Posterior cingulate gyrus (tissue), 11 donors: ENCODE data around the gene PDE4D.
"Not testable (repeated sequence)": the region's sequence is repeated elsewhere in the genome, so short reads cannot be mapped to it uniquely, and the experiment has no call there.

Experiments used
- DNase-seq, 10 donors: peaks; one replicate each; pipeline versions ENCODE4 v3.0.0 to v3.0.0-alpha.2; 2020 to 2021; ENCODE audit warnings: mixed read lengths in 3 of 10
- intact Hi-C: fragments of 100-400 bp; cut with DNase I; formaldehyde crosslinking; loops from one replicate; pipeline ENCODE4 v1.15.1; 2023

PDE4D gene

DNA sequence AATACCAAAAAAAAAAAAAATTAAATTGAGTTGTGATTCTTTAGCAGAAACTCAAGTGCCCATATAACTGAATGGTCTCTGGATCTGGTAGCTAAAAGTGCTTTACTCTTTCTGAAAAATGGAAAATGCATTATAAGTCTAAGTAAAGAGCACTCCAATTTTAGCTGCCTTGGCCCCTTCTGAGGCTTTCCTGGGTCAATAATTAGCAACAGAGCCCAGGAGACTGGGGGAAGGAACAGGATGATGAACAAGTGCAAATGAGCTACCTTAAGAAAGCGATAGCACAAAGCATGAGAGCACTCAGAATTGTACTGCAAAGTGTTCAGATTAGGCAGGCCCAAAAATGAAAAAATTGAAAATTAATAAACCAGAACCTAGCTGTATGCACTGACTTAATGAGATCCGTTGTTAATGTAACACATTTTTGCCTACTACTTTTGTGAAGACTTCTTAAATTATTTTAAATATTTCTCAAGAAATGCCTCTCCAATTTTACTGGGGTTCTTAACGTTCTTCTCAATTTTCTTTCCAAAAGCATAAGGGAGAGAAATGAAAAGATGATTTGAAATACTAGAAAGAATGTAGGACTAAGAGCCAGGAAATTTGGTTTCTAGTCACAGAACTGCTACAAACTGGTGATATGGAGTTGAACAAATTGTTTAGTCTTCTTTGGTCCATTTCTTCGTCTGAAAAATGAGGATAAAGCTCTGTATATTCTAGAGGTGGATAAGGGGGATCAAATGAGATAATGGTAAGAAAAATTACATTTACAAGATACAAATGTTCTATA, 566.1 kb downstream of the PDE4D start:
- DNase-seq, result no peak
- intact Hi-C loops, result no loop called here

DNA sequence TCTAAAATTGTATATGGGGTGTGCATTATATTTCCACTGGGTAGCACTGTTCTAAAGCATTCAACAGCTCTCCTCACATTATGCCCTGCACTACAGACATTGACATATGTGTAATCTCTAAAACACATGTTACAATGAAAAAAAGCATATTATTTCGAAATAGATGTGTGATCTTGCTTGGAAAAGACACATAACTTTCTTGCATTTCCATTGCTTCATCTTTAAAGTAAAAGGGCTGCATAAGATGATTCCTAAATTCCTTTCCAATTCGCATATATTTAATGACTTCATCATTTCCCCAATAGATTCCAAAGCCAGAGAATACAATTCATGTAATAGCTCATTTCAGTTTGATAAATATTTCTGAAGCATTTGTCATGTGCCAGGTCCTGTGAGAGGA, 566.9 kb downstream of the PDE4D start:
- no peak for DNase-seq
- intact Hi-C loops, result no loop called here

DNA sequence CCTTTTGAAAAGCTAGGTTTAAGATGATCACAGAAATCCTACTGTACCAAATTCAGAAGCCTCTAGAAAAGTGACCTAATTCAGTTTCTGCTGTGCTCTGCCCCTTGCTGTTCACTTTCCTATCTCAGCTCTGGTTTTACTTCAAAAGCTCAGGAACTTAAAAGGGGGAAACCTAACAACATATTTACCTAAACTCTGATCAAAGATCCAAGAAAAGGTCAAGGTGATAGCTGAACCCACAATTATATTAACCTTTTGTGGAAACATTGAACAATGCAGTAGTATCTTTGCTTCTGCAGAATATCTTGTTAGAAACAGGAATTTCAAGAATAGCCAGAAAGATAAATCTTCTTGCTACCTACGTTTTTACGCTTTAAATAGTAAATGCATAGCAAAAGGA, 568.5 kb downstream of the PDE4D start:
- intact Hi-C loops, result no loop called here
- DNase-seq, result no peak

- no peak for DNase-seq
- intact Hi-C loops, result no loop called here
These were observed 570.6 kb downstream of the PDE4D start for GRCh38 chr5:59322894-59323293.

- intact Hi-C loops, result no loop called here
- no peak for DNase-seq
These were observed 571.5 kb downstream of the PDE4D start for GRCh38 chr5:59322058-59322457.

DNA sequence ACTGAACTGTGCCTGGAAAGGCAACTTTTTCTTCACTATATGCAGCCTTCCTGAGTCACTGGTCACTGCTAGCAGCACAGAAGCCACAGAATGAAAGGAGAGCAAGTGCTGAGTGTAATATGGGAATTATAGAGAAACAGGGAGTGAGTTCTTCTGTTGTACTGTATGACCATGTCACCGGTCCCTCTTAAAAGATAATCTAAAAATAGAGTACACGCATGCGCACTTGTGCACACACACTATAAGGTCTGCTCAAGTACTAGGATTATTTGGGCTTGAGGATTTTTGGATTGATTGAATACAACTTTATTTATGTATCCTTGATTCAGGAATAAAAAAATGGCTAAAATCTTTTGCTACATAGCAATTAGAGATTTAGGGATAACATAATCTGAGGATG, 571.9 kb downstream of the PDE4D start:
- DNase-seq, result no peak

GRCh38 chr5:59320420-59320819, 573.1 kb downstream of the PDE4D start:
- DNase-seq, result no peak
- intact Hi-C loops, result no loop called here

More for the DNA sequence above, 571.9 kb downstream of the PDE4D start:
- intact Hi-C loops, result no loop called here

DNA sequence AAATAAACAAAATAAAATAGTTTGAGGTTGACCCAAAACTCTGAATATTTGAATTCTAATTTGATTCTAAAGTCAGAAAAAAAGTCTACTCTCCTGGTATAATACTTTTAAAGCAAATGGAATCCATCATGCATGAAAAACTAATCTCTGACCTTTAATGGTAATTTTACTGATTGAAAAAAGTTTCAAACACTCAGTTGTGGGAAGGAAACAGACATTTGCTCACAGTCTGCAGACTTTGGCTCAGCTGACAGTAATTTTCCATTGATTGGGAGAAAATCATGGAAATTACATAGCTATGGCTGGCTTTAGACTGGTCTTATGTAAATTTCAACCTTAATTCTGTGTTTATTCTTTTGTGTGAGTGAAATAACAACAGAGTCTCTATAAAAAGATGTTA, 574.3 kb downstream of the PDE4D start:
- no peak for DNase-seq
- intact Hi-C loops, result no loop called here

DNA sequence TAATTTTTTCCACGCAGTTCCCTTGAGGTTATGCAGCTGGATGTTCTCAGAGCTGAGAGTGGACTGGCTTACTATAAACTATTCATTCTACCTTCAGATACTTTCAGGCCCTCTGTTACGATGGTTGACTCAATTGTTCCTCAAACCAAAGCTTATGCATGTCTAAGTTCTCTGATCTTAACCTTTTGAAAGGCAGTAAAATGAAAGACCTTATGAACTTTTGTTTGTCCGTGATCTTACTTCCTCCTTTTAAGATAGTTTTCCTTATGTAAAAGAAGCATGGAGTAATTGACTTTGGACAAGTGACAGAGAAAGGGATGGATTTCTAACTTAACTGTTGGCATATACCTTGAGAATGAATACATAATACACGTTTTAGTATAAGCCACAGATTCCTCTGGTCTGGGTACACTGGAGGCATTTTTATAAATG, 575.7 kb downstream of the PDE4D start:
- intact Hi-C loops, result no loop called here
- DNase-seq, result no peak

DNA sequence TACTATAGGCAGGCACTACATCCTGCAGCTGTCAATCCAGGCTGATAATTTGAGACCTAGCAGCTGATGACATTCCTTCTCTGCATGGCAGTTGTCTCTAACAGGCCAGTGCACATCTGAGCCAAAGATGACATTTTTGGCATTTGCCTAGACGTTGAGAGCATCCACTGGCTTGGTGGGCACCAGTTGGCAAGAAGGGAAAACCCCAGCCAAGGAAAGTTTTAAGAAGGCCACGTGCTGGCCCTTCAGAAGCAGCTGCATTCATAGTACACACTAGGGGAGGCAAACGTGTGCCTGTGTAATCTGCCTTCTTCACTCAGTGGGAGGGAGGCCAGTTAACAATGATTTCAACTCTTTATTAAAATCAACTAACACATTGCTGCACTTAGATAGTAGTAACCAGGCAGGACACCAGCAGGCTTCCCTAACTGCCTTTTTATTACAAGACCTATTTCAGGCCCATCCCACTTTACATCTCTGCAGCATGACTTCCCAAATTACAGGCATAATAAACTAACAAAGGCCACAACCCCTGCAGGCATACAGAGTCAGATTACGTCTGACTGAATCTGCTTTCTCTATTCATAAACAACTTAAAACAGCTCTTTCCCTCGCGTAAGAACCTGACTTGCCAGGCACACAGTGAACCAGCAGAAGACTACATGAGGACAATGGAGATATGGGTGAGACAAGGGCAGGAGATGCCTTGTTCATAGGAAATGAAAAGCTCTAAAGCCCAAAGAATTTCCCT, 576.3 kb downstream of the PDE4D start:
- no peak for DNase-seq
- intact Hi-C loops, result no loop called here

- intact Hi-C loops, result no loop called here
- no peak for DNase-seq
These were observed 581.3 kb downstream of the PDE4D start for GRCh38 chr5:59312223-59312622.

DNA sequence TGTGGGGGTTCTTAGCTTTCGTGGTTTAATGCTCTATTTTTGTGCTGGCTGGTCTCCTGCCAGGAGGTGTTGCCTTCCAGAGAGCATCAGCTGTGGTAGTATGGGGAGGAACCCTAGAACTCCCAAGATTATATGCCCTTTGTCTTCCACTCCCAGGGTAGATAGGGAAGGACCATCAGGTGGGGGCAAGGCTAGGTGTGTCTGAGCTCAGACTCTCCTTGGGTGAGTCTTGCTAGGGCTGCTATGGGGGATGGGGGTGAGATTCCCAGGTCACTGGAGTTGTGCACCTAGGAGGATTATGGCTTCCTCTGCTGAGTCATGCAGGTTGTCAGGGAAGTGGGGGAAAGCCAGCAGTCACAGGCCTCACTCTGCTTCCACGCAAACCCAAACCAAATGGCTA, 584.8 kb downstream of the PDE4D start:
- intact Hi-C loops, DNase-seq: not testable (repeated sequence)

DNA sequence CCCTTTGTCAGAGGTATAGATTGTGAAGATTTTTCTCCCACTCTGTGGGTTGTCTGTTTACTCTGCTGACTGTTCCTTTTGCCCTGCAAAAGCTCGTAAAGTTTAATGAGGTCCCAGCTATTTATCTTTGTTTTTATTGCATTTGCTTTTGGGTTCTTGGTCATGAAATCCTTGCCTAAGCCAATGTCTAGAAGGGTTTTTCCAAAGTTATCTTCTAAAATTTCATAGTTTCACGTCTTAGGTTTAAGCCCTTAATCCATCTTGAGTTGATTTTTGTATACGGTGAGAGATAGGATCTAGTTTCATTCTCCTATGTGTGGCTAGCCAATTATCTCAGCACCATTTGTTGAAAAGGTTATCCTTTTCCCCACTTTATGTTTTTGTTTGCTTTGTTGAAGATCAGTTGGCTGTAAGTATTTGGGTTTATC, 590.2 kb downstream of the PDE4D start:
- intact Hi-C loops, DNase-seq: not testable (repeated sequence)

DNA sequence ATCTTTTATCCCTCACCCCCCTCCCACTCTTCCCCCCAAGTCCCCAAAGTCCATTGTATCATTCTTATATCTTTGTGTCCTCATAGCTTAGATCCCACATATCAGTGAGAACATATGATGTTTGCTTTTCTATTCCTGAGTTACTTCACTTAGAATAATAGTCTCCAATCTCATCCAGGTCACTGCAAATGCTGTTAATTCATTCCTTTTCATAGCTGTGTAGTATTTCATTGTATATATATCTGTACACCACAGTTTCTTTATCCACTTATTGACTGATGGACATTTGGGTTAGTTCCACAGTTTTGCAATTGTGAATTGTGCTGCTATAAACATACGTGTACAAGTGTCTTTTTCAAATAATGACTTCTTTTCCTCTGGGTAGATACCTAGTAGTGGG, 591.0 kb downstream of the PDE4D start:
- intact Hi-C loops, DNase-seq: not testable (repeated sequence)

DNA sequence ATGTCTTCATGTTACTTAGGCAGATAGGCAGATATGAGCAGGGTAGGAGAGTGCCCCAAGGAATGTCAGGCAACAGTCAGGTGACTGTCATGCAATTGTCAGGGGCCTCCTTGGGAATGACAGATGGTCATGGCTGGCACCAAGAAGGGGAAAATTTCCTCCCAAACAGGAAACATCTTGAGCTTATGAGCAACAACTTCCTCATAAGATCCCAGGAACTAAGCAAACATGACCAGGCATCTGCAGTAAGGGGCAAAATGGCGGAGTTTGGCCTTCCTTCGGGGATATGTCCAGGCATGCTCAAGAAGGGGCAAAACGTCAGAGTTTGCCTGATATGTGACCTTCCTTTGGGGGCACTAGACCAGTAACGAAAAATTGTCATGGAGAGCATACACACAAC, 591.8 kb downstream of the PDE4D start:
- DNase-seq, result no peak
- intact Hi-C loops, result no loop called here

DNA sequence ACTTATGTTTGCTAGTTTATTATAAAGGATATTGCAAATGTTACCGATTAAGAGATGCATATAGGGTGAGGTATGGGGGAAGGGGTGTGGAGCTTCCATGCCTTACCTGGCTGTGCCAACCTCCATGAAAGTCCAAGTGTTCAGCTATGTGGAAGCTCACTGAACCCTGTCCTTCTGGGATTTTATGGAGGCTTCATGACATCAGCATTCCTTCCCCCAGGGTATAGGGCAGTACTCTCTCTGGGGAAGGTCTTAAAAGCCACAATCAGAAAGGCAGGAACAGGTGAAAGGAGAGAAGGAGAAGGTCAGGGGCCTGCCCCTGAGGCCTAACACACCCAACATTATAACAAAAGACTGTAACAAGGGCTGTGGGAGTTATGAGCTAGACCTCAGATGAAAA, 592.6 kb downstream of the PDE4D start:
- DNase-seq, result no peak

GRCh38 chr5:59299006-59299405, 594.5 kb downstream of the PDE4D start:
- DNase-seq, result no peak
- intact Hi-C loops, result no loop called here

More for the DNA sequence above, 592.6 kb downstream of the PDE4D start:
- intact Hi-C loops, result no loop called here

DNA sequence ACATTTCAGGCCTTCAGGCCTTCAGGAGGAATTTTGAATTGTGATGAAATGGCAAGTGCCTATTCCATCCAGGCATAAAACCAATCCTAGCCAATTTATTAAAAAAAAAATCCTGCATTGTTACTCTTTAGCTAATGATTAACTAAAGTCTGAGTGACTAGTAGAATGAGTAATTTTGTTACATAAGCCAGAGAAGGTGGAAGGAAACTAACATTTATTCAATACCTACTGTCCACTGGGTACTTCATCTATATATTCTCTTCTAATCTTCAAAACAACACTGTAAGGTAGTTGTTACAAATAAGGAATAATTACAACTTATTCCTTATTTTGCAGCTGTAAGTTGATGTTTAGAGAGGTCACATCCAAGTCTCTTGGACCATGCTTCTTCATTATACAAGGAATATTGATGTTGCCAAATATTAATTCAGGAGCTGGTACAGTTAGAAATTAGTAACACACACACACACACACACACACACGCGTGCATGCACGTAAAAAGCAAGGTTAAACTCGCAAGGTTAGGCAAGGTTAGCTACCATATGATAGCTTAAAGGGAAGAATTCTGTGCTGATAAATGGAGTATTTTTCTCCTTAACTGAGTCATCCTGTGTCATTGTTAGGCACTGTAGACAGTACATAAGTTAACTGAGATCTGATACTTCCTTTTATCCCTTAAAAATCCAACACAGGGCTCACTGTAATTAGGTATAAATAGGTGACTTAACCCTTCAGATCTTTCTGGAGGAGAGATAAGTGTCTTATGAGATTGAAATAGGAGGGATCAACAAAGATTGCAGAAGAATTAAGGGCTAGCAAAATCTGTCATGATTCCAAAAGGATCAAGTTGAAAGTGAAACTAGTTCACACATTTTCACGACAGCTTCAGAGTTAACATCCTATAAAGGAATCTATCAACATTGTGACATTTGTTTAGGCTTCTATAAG, 596.9 kb downstream of the PDE4D start:
- intact Hi-C loops, result no loop called here
- DNase-seq, result no peak

GRCh38 chr5:59293700-59294099, 599.8 kb downstream of the PDE4D start:
- no peak for DNase-seq
- intact Hi-C loops, result no loop called here

DNA sequence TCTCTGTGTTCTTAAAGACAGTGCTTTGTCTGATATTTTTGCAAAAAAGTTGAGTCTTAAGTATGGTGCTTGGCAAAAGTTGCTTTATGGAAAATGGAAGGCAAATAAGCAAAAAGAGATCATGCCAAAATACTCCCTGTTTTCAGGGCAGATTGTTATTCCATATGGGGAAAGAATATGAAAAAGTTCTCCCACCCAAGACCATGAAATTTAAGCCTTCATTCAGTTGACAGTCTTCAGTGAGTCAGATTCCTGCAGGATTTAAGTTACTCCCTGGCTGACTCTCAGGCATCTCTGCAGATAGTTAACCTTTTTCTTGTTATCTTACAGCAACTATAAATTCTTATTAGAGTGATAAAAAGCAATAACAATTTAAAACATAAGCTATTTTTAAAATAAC, 601.6 kb downstream of the PDE4D start:
- intact Hi-C loops, result no loop called here
- DNase-seq, result no peak

DNA sequence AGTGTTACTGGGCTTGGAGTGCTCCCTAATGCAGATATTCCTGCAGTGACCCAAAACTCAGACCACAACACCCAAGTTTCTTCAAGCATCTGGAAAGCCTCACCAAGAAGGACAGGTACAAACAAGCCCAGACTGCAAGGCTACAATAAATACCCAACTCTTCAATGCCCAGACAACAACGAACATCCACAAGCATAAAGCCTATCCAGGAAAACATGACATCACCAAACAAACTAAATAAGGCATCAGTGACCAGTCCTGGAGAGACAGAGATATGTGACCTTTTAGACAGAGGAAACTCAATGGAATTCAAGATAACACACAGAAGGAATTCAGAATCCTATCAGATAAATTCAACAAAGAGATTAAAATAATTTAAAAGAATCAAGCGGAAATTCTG, 605.6 kb downstream of the PDE4D start:
- intact Hi-C loops, result no loop called here
- DNase-seq, result no peak
